ENCODE measurements around the gene NME3. TPM values are rescaled to one million over a fixed set of nuclear protein-coding genes. Genes with fewer than 3 reads are reported as not detected.

Gene NME3
- total RNA-seq, 1 experiment from 2014 or later, result 103 TPM

- Histone ChIP-seq H3K9me2 (ENCODE audit: insufficient read depth) (no peaks in the 10 kb centered on the region), H4K20me1 (ENCODE audit: insufficient read depth) (no peaks in the 10 kb centered on the region), H3K9me3 (ENCODE audit: control insufficient read depth in 1 of 2, insufficient read depth in 1 of 2, low read depth in 1 of 2, low read length in 2 of 2) (no peaks in the 10 kb centered on the region), H3K9ac (ENCODE audit: low read length) (no peak overlapping the region), H3K27me3 (ENCODE audit: insufficient read depth, low read length) (no peaks in the 10 kb centered on the region), H2AFZ (ENCODE audit: low read depth, low read length, poor library complexity, severe bottlenecking) (no peak overlapping the region), H3K27ac (ENCODE audit: low read depth, low read length) (no peak overlapping the region), H3K4me2 (ENCODE audit: low read length) (no peak overlapping the region), H3K4me3 (replicated peaks in 1 of 2; ENCODE audit: low read depth in 1 of 2, low read length in 2 of 2) (no peak overlapping the region), H3K4me1 (ENCODE audit: control insufficient read depth in 1 of 2, insufficient read depth in 2 of 2, low read length in 2 of 2) (no peaks in the 10 kb centered on the region), H3K79me2 (ENCODE audit: insufficient read depth, low read length) (no peaks in the 10 kb centered on the region), H3K36me3 (ENCODE audit: control insufficient read depth in 1 of 2, insufficient read depth in 2 of 2, low read length in 2 of 2) (peaks cover 9% of the 10 kb centered on the region in 2 experiments; a peak in 3 of 4 replicates)
- DNase-seq (ENCODE audit: low read depth, low spot score) (no peak), ATAC-seq (no peak)
- ChIA-PET CTCF (no interaction called here), POLR2A (no interaction called here), RAD21 (ENCODE audit: low non-redundant PET in 1 of 2, low total read pairs in 2 of 2, uncharacterized antibody in 2 of 2, unreplicated experiment in 2 of 2) (no interaction called here)
- intact Hi-C loops (cut with micrococcal nuclease), result no loop called here
- no TSS peak for BruUV-seq (replicated peaks)
- TF ChIP-seq RAD21 (IDR thresholded peaks at IDR 0.05; ENCODE audit: low read depth), result no peak
- no peak for TF ChIP-seq EZH2phosphoT487 (IDR thresholded peaks at IDR 0.05; ENCODE audit: borderline replicate concordance)
- TF ChIP-seq CBX3 (IDR thresholded peaks at IDR 0.05; ENCODE audit: low read depth), result no peak
- TF ChIP-seq EGR1 (IDR thresholded peaks at IDR 0.05; ENCODE audit: low read depth), result no peak
- TF ChIP-seq ZNF274 (IDR thresholded peaks at IDR 0.05; ENCODE audit: low read depth, low read length), result no peak
- no peak for TF ChIP-seq ELF1 (IDR thresholded peaks at IDR 0.05; ENCODE audit: borderline replicate concordance, low read depth)
- TF ChIP-seq JUND (IDR thresholded peaks at IDR 0.05), result no peak
- TF ChIP-seq POLR2A (IDR thresholded peaks at IDR 0.05; ENCODE audit: borderline replicate concordance, extremely low read depth, insufficient read depth, insufficient read length), result no peak
- no peak for TF ChIP-seq CEBPB (IDR thresholded peaks at IDR 0.05; ENCODE audit: low read depth)
- TF ChIP-seq CTCF (IDR thresholded peaks at IDR 0.05 in 2 of 3, conservative IDR thresholded peaks at IDR 0.05 in 1 of 3; ENCODE audit: borderline replicate concordance in 1 of 3, insufficient read depth in 1 of 3, low read depth in 2 of 3, low read length in 2 of 3), result no peak
- no peak for TF ChIP-seq ATF3 (IDR thresholded peaks at IDR 0.05)
- TF ChIP-seq ZFX (IDR thresholded peaks at IDR 0.05), result no peak
- no peak for TF ChIP-seq FOSL1 (IDR thresholded peaks at IDR 0.05; ENCODE audit: low read depth)
- TF ChIP-seq REST (IDR thresholded peaks at IDR 0.05; ENCODE audit: low read depth), result no peak
- no peak for TF ChIP-seq ZBTB33 (IDR thresholded peaks at IDR 0.05; ENCODE audit: extremely low read depth, insufficient replicate concordance, low read length)
- no peak for TF ChIP-seq TCF7L2 (IDR thresholded peaks at IDR 0.05; ENCODE audit: borderline replicate concordance, extremely low read depth, insufficient read depth, insufficient read length)
- TF ChIP-seq SRF (IDR thresholded peaks at IDR 0.05; ENCODE audit: low read depth), result no peak
- TF ChIP-seq EZH2 (IDR thresholded peaks at IDR 0.05), result no peak
Measured at GRCh38 chr16:1744338-1744840, 27.0 kb downstream of the NME3 start.
